Measurements from ENCODE around the gene SLC9A5.

SLC9A5 gene

DNA sequence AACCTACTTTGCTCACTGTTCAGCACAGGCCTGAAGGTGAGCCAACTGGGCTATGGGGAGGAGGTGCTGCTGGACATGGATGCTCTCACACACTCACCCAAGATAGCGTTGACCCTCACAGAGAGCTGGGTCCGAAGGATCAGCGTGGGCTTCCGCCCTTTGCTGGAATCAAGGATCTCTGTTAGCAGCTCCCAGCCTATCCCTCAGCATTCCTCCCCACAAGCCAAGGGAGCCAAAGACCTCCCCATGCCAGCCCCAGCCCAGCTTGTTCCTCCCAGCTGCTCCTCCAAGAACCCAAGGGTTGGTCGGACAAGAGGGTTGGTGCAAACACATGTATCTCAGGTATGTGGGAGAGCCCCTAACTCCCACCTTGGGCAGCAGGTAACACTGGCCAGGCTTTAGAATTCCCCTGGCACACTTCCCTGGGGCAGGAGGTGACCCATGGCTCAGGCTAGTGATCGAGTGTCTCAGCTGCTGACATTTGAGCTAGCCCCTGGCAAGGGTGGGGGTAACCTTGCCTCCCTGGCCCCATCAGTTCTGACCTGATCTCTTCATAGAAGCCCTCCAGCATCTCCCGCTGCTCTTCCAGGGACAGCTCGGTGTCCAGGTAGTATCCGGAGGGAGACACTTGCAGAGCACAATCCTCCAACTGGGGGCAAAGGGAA lies 9.8 kb upstream of the SLC9A5 start:
- DNase-seq (ENCODE audit: low read depth): no peak

GRCh38 chr16:67240506-67240905 lies 8.3 kb upstream of the SLC9A5 start:
- DNase-seq (ENCODE audit: low read depth): no peak

GRCh38 chr16:67241008-67241900 lies 7.5 kb upstream of the SLC9A5 start:
- DNase-seq (ENCODE audit: low read depth): peak; percentile 91

GRCh38 chr16:67242138-67242730 lies 6.5 kb upstream of the SLC9A5 start:
- no peak for DNase-seq (ENCODE audit: low read depth)

- DNase-seq (ENCODE audit: low read depth): no peak
Observed at GRCh38 chr16:67243481-67243880, 5.3 kb upstream of the SLC9A5 start.

DNA sequence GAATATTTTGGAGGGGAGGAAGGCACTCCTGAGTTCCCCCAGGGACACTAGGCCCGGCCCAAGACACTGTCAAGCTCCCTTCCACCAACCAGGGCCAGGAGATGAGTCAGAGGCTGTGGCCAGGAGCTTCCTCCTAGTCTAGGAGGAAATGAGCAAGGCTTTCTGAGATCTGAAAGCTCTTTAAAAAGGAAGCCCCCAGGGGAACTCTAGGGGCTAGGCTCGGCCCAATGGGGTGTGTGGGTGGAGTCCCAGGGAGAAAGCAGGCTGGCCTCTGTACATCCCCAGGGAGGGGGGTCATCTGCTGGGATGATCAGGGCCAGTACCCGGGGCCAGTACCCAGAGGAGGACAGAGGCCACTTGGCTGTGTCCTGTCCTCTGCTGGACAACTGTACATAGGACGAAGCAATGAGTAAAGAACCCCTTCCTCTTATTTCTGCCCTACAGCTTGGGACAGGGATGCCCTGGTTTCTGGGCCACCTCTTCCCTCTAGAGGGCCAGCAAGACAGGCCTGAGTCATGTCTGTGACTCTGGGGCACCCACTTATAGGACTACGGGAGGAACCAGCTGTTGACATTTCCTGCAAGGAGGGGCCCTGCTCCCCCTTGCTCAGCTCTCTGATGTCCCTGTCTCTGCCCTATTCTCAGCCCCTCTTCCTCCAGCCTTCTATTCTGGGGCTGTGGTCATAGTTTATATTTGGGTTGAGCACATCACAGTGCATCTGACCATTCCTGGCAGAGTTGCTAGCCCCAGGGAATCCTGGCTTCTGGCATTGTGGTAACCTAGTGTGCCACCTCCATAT lies 4.2 kb upstream of the SLC9A5 start:
- peak; percentile 89 for DNase-seq (ENCODE audit: low read depth)

DNA sequence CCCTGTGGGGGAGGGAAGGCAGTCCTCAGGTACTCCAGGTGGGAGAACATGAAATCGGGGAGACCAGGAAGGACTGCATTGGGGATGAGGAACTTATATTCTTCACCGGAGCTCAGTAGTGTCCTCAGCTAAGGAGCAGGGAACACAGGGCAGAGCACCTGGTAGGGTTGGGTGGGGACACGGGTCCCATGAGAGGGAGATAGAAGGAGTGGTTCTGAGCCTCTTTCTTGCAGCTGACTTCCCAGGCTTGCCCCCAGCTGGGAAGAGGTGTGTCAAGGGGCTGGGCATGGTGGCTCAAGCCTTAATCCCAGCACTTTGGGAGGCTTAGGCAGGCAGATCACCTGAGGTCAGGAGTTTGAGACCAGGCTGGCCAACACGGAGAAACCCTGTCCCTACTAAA lies 3.6 kb upstream of the SLC9A5 start:
- DNase-seq (ENCODE audit: low read depth): no peak

DNA sequence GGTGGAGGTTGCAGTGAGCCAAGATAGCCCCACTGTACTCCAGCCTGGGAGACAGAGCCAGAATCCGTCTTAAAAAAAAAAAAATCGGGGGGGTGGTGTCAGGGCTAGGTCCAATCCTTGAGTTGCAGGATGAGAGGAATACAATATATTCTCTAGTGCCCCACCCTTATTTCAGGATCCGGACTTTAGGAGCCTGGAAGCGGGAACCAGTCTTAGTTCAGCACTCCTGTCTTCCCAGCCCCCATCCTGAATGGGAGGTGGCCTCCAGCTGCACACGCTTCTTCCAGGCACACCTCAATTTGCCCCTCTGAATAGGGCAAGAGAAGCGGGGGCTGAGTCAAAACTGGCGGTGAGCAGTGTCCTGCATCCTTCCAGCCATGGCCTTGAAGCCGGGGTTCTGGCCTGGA lies 3.1 kb upstream of the SLC9A5 start:
- no peak for DNase-seq (ENCODE audit: low read depth)

DNA sequence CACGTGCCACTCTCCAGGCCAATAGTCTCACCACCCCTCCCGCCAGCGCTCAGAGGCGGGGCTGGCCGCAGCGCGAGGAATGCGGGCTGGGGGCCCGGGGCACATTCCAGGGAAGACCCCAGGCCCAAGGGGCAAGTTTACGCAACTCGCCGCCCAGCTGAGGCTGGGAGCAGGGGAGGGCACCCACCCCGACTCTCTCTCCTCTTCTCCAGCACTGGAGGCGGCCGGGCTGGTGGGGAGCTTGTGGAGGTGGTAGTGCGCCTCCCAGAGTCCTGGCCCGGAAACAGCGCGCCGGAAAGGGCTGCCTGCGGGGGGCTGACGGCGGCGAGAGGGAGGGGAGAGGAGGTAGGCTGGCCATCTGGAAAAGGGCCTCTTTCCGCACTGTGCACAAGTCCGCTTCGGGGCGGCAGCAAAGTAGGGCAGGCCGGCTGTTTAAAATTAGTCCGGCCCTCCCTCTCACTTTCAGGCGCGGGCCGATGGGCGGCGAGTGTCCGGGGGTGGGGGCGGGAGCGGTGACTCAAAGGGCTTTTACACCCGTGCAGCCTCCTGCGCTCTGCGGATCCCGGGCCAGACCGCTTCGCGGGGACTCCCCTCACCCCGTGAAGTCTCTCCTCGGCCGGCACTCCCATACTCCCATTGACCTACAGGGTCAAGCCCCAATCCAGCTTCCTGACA lies 2.6 kb upstream of the SLC9A5 start:
- DNase-seq (ENCODE audit: low read depth): peak; percentile 92

GRCh38 chr16:67246756-67247191 lies 2.0 kb upstream of the SLC9A5 start:
- no peak for DNase-seq (ENCODE audit: low read depth)

- DNase-seq (ENCODE audit: low read depth): peak; percentile 94
Observed at GRCh38 chr16:67247192-67248072, 1.3 kb upstream of the SLC9A5 start, which contains the start of gene FHOD1. Gene FHOD1 (minus strand): TSS chr16:67247481. CDS start chr16:67247410, 71 bp downstream.

GRCh38 chr16:67248073-67248400 lies 742 bp upstream of the SLC9A5 start:
- DNase-seq (ENCODE audit: low read depth): no peak

DNA sequence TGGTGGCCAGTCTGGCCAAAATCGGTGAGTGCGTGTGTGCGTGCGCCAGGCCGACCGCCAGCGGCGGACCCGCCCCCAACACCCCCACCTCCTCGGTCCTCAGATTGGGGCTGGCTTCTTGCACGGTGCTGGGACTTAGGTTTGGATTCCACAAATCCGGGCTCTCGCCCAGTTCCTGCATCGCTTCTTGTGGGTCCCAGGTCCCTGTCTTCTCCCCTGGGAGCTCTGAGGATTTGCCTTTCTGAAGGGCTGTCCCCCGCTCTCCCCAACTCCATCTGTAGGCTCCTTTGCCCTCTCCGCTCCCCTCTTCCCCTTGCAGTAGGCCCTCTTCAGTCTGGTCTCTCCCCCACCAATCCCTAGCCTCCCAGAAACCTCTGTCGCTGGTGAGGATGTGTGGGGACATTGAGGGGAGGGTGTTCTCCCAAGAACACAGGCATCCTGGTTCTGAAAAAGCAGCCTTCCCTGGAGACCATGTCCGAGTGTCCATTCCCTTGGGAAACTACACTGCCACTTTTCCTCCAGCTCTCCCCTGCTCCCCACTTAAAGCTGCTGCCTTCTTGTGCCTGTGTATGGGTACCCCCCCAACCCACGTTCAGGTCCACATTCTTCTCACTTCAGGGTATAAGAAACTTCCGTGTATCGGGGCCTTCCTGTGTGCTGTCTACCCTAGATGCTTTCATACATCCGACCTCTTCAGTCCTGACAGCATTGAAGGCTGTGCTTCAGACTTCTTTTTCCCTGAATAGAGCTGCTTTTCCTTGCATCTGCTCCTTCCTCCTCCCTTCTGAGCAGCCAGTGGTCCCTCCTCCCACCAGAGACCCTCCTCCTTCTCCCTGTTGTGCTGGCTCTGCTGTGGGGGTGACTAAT lies 632 bp downstream of the SLC9A5 start:
- no peak for DNase-seq (ENCODE audit: low read depth)

DNA sequence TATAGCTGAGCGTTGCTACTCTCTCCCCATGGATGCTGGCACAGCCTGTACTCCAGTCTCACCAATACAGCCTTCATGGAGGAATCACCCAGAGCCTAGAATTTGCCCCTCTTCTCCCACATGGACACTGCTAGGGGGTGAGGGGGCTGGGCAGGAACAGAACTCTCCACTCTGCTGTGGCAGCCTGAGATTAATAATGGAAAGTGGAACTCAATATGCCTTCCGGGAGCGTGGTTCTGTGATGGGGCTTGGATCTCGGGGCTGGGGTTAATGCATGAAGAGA lies 1.2 kb downstream of the SLC9A5 start:
- DNase-seq (ENCODE audit: low read depth): no peak

DNA sequence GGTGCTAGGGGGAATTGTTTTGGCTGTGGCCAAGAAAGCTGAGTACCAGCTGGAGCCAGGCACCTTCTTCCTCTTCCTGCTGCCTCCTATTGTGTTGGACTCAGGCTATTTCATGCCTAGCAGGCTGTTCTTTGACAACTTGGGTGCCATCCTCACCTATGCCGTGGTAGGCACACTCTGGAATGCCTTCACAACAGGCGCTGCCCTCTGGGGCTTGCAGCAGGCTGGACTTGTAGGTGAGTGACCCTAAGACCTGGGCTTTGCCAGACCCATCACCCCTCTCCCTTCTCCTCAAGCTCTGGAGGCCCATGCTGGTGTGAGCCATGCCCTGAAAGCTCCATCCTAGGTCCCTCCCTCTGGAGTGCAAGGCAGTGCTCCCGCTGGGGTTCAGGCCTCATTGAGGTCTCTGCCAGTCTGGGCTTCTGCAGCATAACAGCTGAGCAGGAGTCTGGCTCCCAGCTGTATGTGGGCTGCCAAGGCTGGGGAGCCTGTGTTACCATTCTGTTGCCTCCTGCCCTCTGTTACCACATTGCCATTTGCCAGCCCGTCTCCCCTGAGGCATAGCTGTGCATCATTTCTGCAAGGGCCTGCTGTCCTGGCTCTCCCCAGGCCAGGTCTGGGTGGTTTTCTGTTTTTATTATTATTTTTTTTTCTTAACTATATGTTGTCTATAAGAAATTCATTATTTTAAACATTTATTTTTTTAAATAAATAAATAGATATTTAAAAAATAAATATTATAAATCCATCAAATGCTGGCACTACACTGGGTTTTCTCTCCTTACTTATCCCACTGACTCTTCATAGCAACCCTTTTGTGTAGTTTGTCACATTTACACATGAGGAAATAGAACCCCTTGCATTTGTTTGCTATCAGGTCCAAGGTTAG lies 4.1 kb downstream of the SLC9A5 start:
- DNase-seq (ENCODE audit: low read depth): no peak

DNA sequence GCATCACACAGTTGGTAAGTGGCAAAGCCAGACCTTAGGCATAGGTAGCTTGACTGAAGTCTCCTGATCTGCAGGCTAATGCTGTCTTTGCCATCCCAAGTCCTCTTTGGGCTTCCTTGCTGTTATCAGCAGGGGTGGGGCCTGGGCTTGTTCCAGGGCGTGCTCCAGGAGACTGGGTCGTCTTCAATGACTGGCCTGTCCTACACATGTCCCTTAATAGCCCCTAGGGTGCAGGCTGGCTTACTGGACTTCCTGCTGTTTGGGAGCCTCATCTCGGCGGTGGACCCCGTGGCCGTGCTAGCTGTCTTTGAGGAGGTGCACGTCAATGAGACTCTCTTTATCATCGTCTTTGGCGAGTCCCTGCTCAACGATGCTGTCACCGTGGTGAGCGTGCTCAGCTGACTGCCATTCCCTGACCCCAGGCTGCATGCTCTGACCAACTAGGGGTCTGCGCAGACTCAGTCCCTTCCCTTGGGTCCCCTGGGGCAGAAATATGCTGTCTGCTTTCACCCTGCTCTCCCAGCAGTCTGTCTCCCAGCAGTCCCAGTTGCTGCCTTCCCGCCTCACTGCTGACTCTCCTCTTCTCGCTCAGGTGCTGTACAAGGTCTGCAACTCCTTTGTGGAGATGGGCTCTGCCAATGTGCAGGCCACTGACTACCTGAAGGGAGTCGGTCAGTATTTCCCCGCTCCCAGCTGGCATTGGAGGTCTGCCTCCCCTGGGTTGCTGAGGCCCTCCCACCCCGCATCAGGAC lies 6.2 kb downstream of the SLC9A5 start:
- no peak for DNase-seq (ENCODE audit: low read depth)

DNA sequence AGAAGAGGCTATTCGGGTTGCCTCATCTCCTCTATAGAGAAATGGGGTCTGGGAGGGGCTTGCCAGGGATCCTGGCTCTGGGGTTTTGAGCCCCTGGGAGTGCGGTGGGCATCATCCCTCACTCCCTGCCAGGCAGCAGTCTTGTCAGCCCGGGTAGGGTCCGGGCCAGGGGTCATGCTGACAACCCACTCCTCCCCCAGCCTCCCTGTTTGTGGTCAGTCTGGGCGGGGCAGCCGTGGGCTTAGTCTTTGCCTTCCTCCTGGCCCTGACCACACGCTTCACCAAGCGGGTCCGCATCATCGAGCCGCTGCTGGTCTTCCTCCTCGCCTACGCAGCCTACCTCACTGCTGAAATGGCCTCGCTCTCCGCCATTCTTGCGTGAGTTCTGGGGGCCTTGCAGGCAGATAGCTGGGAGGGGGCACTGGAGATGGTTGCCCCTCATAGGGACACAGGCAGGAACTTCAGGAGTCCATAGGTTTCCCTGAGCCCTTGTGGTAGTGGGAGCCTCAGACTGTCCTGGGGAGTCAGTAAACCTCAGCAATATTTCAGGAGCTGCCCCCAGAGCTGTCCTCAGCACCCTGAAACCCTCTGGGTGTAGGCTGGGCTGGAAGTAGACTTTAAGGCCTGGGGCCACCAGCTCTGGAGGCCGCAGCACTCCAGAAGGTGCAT lies 6.9 kb downstream of the SLC9A5 start:
- no peak for DNase-seq (ENCODE audit: low read depth)
